Measurements from ENCODE around the gene DNAH17. TPM values are rescaled to one million over a fixed set of nuclear protein-coding genes. Genes with fewer than 3 reads are reported as not detected.
A peak's percentile ranks its signal among the peaks of the same experiment; 100 is the strongest.

Gene DNAH17
- total and polyA plus RNA-seq, 2 of the 13 experiments (the other 11 are each of a cell fraction or from before 2014, with no cell fraction given): 0.86 to 1.6 TPM

DNA sequence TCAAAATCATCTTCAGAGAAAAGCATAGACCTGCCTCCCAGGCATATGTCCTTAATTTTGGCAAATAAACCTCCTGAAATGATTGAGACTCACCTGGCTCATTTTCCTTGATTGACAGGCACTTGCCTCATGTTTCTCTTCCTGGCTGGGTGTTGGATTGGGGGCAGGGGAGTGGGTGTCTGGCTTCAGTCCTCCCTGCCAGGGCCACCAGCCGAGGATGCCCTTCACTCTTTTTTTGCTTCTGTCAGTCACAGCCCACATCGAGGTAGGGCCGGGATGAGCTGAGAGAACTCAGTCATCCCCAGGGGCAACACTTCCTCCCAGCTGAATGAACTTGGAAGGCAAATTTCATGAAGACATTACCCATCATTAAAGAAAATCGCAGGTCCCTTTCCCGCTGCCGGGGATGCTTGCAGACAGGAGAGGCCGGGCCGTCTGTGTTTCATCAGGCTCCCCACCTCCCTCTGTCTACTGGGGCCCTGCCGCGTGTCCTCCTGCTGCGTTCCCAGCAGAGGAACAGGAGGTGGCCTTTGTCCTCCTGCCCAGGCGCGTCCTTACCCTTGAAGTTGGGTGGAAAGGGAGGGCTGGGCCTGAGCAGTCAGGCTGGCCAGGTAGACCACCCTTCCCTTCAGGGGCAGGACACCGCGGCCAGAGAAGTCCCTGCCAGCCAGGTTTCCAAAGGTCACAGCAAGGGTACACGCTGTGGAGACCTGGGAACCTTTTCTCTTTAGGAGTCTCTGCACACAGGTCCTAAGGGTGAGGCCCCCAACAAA, 11.2 kb upstream of the DNAH17 start (continued):
- TF ChIP-seq, protein P1, sequence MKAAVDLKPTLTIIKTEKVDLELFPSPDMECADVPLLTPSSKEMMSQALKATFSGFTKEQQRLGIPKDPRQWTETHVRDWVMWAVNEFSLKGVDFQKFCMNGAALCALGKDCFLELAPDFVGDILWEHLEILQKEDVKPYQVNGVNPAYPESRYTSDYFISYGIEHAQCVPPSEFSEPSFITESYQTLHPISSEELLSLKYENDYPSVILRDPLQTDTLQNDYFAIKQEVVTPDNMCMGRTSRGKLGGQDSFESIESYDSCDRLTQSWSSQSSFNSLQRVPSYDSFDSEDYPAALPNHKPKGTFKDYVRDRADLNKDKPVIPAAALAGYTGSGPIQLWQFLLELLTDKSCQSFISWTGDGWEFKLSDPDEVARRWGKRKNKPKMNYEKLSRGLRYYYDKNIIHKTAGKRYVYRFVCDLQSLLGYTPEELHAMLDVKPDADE (CRISPR knock-in tag; IDR thresholded peaks at IDR 0.05): no peak
- TF ChIP-seq, protein P2, sequence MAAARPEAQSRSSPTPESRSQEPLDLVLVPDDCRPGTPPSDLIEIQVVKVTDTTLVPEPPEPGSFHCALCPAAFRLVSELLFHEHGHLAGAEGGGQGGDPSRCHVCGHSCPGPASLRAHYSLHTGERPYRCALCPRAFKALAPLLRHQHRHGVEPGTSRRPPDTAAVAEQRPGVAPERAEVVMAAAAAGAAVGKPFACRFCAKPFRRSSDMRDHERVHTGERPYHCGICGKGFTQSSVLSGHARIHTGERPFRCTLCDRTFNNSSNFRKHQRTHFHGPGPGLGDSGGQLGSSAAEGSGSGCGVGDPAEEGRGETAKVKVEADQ (CRISPR knock-in tag; IDR thresholded peaks at IDR 0.05; ENCODE audit: borderline replicate concordance): no peak
- TF ChIP-seq EED (CRISPR knock-in tag; IDR thresholded peaks at IDR 0.05) (0 out of 2 replicates have a peak, but pooled peaks have one; percentile 26), ZFYVE20 (CRISPR knock-in tag; IDR thresholded peaks at IDR 0.05; ENCODE audit: borderline replicate concordance, low read depth) (no peak), KLF9 (CRISPR knock-in tag; IDR thresholded peaks at IDR 0.05; ENCODE audit: low read depth) (no peak), HMG20A (CRISPR knock-in tag; IDR thresholded peaks at IDR 0.05; ENCODE audit: borderline replicate concordance) (no peak), PHF8 (CRISPR knock-in tag; IDR thresholded peaks at IDR 0.05) (peak; percentile 42), GABPA (IDR thresholded peaks at IDR 0.05; ENCODE audit: low read depth, low read length) (no peak), GABPA (CRISPR knock-in tag; IDR thresholded peaks at IDR 0.05; ENCODE audit: low read depth) (no peak), NONO (IDR thresholded peaks at IDR 0.05) (no peak), NONO (CRISPR knock-in tag; conservative IDR thresholded peaks at IDR 0.05) (no peak), ZNF343 (CRISPR knock-in tag; IDR thresholded peaks at IDR 0.05) (peak; percentile 88; the same call in 1 of the 2 replicates), ZNF33B (CRISPR knock-in tag; IDR thresholded peaks at IDR 0.05) (no peak), SIN3B (IDR thresholded peaks at IDR 0.05; ENCODE audit: low read length) (no peak), ATF1 (CRISPR knock-in tag; IDR thresholded peaks at IDR 0.05) (no peak), ZNF83 (CRISPR knock-in tag; IDR thresholded peaks at IDR 0.05; ENCODE audit: borderline replicate concordance) (no peak), ZKSCAN8 (CRISPR knock-in tag; IDR thresholded peaks at IDR 0.05; ENCODE audit: borderline replicate concordance) (no peak), ZC3H4 (CRISPR knock-in tag; IDR thresholded peaks at IDR 0.05; ENCODE audit: borderline replicate concordance) (no peak), IKZF4 (CRISPR knock-in tag; IDR thresholded peaks at IDR 0.05; ENCODE audit: borderline replicate concordance, low read depth, not compliant biosample characterization) (no peak), SIX4 (CRISPR knock-in tag; IDR thresholded peaks at IDR 0.05) (no peak)
- TF ChIP-seq, protein P3, sequence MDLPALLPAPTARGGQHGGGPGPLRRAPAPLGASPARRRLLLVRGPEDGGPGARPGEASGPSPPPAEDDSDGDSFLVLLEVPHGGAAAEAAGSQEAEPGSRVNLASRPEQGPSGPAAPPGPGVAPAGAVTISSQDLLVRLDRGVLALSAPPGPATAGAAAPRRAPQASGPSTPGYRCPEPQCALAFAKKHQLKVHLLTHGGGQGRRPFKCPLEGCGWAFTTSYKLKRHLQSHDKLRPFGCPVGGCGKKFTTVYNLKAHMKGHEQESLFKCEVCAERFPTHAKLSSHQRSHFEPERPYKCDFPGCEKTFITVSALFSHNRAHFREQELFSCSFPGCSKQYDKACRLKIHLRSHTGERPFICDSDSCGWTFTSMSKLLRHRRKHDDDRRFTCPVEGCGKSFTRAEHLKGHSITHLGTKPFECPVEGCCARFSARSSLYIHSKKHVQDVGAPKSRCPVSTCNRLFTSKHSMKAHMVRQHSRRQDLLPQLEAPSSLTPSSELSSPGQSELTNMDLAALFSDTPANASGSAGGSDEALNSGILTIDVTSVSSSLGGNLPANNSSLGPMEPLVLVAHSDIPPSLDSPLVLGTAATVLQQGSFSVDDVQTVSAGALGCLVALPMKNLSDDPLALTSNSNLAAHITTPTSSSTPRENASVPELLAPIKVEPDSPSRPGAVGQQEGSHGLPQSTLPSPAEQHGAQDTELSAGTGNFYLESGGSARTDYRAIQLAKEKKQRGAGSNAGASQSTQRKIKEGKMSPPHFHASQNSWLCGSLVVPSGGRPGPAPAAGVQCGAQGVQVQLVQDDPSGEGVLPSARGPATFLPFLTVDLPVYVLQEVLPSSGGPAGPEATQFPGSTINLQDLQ (CRISPR knock-in tag; IDR thresholded peaks at IDR 0.05): no peak
- TF ChIP-seq, protein P4, sequence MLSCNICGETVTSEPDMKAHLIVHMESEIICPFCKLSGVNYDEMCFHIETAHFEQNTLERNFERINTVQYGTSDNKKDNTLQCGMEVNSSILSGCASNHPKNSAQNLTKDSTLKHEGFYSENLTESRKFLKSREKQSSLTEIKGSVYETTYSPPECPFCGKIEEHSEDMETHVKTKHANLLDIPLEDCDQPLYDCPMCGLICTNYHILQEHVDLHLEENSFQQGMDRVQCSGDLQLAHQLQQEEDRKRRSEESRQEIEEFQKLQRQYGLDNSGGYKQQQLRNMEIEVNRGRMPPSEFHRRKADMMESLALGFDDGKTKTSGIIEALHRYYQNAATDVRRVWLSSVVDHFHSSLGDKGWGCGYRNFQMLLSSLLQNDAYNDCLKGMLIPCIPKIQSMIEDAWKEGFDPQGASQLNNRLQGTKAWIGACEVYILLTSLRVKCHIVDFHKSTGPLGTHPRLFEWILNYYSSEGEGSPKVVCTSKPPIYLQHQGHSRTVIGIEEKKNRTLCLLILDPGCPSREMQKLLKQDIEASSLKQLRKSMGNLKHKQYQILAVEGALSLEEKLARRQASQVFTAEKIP (CRISPR knock-in tag; IDR thresholded peaks at IDR 0.05; ENCODE audit: borderline replicate concordance): no peak
- TF ChIP-seq, protein P5, sequence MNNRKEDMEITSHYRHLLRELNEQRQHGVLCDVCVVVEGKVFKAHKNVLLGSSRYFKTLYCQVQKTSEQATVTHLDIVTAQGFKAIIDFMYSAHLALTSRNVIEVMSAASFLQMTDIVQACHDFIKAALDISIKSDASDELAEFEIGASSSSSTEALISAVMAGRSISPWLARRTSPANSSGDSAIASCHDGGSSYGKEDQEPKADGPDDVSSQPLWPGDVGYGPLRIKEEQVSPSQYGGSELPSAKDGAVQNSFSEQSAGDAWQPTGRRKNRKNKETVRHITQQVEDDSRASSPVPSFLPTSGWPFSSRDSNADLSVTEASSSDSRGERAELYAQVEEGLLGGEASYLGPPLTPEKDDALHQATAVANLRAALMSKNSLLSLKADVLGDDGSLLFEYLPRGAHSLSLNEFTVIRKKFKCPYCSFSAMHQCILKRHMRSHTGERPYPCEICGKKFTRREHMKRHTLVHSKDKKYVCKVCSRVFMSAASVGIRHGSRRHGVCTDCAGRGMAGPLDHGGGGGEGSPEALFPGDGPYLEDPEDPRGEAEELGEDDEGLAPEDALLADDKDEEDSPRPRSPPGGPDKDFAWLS (CRISPR knock-in tag; IDR thresholded peaks at IDR 0.05; ENCODE audit: borderline replicate concordance): no peak

Measured in HepG2 (cell line).